Aorta (tissue), 5 donors: ENCODE data around the gene CALB2. TPM values are rescaled to one million over a fixed set of nuclear protein-coding genes. Genes with fewer than 3 reads are reported as not detected.

ENCODE experiments used
- ATAC-seq: fragments of 200-7000 bp; cut with Tn5 transposase; one replicate; pipeline ENCODE4 v1.9.1; 2022; ENCODE audit warnings: moderate library complexity; ENCODE audit not compliant: low FRiP score
- DNase-seq, 2 donors: peaks; one replicate each; pipeline ENCODE4 v3.0.0-alpha.2; 2020
- H3K27ac ChIP-seq, 2 donors: one replicate each; pipeline ENCODE4 v1.5.1; 2013; ENCODE audit warnings: low read length in 2 of 2, mild to moderate bottlenecking in 2 of 2, moderate library complexity in 2 of 2, control low read depth in 1 of 2, inconsistent platforms in 1 of 2, low read depth in 1 of 2
- H3K27me3 ChIP-seq, 2 donors: one replicate each; pipeline ENCODE4 v1.6.1; 2013; ENCODE audit warnings: control low read depth in 1 of 2, low read length in 1 of 2, mild to moderate bottlenecking in 1 of 2, moderate library complexity in 1 of 2; ENCODE audit not compliant: insufficient read depth in 2 of 2, control insufficient read depth in 1 of 2
- H3K36me3 ChIP-seq, 2 donors: one replicate each; pipeline ENCODE4 v1.6.1; 2013; ENCODE audit warnings: control low read depth in 1 of 2, low read length in 1 of 2, mild to moderate bottlenecking in 1 of 2; ENCODE audit not compliant: insufficient read depth in 2 of 2, control insufficient read depth in 1 of 2
- H3K4me1 ChIP-seq, 2 donors: one replicate each; pipeline ENCODE4 v1.6.1; 2013; ENCODE audit warnings: low read length in 2 of 2, control low read depth in 1 of 2, mild to moderate bottlenecking in 1 of 2, moderate library complexity in 1 of 2; ENCODE audit not compliant: insufficient read depth in 2 of 2, control insufficient read depth in 1 of 2
- H3K4me3 ChIP-seq, 2 donors: one replicate each; pipeline ENCODE4 v1.5.1; 2013; ENCODE audit warnings: low read length in 2 of 2, control low read depth in 1 of 2, mild to moderate bottlenecking in 1 of 2
- H3K9me3 ChIP-seq: one replicate; pipeline ENCODE4 v1.6.1; 2013; ENCODE audit warnings: mild to moderate bottlenecking, low read length; ENCODE audit not compliant: control insufficient read depth
- WGBS, 2 donors: extraction: QIAGEN DNeasy Blood & Tissue Kit; methylation state at CpG; one replicate each; pipeline ENCODE4 v1.1.7; 2013; 5-methylcytosine and 5-hydroxymethylcytosine counted together
- intact Hi-C, 2 donors: fragments of 100-400 bp; cut with DNase I; formaldehyde crosslinking; loops; one replicate each; pipeline versions ENCODE4 v1.14.2 to v1.15.0; 2022
- polyA plus RNA-seq, 2 donors: library from polyadenylated mRNA; stranded (reverse); fragments of 200-250 nt; gene quantifications; one replicate each; pipeline ENCODE4 v1.2.3, GENCODE V29; 2013
- total RNA-seq, 2 donors: library from RNA; stranded (reverse); fragmentation: NEBNext Ultra II Directional; extraction: Animal tissue kit (Norgen Biotek cat#: 25700); gene quantifications; one replicate each; pipeline ENCODE4 v1.2.1, GENCODE V29; 2021
- donor health status: healthy with polysubstance abuse.
- donor health status: Bipolar disorder and iron deficiency.
- donor health status: DM: no; HTN: no; CAD: no.
- donor health status: DM: no; HTN: no; CAD: no.
- donor health status: DM: yes; HTN: yes; CAD: no.

Gene CALB2
- total and polyA plus RNA-seq, 4 donors = 0.84 to 1.1 TPM; not detected in 2

DNA sequence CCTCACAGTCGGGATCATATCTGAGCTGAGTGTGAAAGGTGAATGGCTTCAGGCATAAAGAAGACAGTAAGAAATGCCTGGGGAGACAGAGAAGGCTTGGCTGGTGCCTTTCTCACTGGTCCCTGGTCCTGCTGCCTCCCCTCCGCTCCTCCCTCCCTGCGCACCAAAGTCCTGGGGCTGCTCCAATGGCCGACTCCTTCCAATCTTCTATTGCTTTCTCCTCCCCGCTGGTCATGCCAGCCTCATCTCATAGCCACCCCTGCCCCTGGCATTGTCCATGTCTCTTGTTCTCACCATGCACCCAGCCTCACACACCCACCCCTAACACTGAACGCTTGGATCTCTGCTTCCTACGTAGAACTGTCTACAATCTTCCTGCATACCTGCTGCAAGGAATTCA lies 65.3 kb downstream of the CALB2 start:
- no peaks in the 10 kb centered on the region for H3K27me3 ChIP-seq
- no peak for ATAC-seq
- WGBS, 2 donors = 74 to 84% methylated on average over 7 of the region's 7 CpGs

DNA sequence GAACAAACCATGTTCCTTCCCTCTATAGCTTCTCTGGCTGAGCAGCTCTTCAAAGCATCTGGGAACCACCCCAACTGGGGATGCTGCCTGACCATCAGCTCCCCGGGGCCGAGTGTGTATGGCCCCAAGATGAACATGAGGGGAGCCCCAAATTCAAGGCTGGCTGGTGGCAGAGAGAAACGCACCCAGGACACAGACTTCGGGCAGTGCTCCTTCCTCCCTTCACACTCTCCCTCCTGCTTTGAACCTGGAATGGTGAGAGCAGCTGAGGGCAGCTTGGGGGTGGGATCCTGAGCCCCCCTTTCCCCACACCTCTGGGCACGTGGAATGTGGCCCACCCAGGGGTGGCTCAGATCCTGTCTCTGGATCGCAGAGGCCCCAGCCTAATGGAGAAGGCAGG lies 66.1 kb downstream of the CALB2 start:
- no peak for DNase-seq
- no peak overlapping the region for H3K27ac ChIP-seq
- H3K36me3 ChIP-seq = no peaks in the 10 kb centered on the region
- H3K27me3 ChIP-seq = no peaks in the 10 kb centered on the region
- no peak overlapping the region for H3K4me3 ChIP-seq
- peaks cover 5% of the 10 kb centered on the region for H3K9me3 ChIP-seq
- intact Hi-C loops = no loop called here
- no peaks in the 10 kb centered on the region for H3K4me1 ChIP-seq
- ATAC-seq = no peak
- WGBS, 2 donors = 60 to 71% methylated on average over 6 of the region's 6 CpGs

More for the DNA sequence above, 65.3 kb downstream of the CALB2 start:
- Histone ChIP-seq H3K27ac (no peak overlapping the region), H3K9me3 (peaks cover 5% of the 10 kb centered on the region), H3K4me1 (no peaks in the 10 kb centered on the region), H3K36me3 (no peaks in the 10 kb centered on the region), H3K4me3 (no peak overlapping the region)
- DNase-seq = no peak
- intact Hi-C loops = no loop called here

GRCh38 chr16:71425746-71426068 lies 67.2 kb downstream of the CALB2 start:
- H3K36me3 ChIP-seq = no peaks in the 10 kb centered on the region
- H3K9me3 ChIP-seq = peaks cover 2% of the 10 kb centered on the region
- no peak for ATAC-seq
- intact Hi-C loops = no loop called here
- no peak for DNase-seq
- no peaks in the 10 kb centered on the region for H3K4me1 ChIP-seq
- WGBS, 2 donors = 0 to 4% methylated on average over 18 of the region's 18 CpGs
- H3K4me3 ChIP-seq = no peak overlapping the region
- H3K27ac ChIP-seq = no peak overlapping the region
- H3K27me3 ChIP-seq = peaks cover 0 to 1% of the 10 kb centered on the region in 2 donors

- Histone ChIP-seq H3K27me3 (peaks cover 0 to 1% of the 10 kb centered on the region in 2 donors), H3K36me3 (no peaks in the 10 kb centered on the region), H3K27ac (no peak overlapping the region), H3K4me1 (no peaks in the 10 kb centered on the region), H3K9me3 (peaks cover 2% of the 10 kb centered on the region), H3K4me3 (no peak overlapping the region)
- intact Hi-C loops = no loop called here
- ATAC-seq (no peak), DNase-seq (peak in 1 of 2 donors; percentile 10)
- 2% methylated on average over 46 to 48 of the region's 48 CpGs for WGBS, 2 donors
Measured at GRCh38 chr16:71426069-71426879, 67.8 kb downstream of the CALB2 start.

DNA sequence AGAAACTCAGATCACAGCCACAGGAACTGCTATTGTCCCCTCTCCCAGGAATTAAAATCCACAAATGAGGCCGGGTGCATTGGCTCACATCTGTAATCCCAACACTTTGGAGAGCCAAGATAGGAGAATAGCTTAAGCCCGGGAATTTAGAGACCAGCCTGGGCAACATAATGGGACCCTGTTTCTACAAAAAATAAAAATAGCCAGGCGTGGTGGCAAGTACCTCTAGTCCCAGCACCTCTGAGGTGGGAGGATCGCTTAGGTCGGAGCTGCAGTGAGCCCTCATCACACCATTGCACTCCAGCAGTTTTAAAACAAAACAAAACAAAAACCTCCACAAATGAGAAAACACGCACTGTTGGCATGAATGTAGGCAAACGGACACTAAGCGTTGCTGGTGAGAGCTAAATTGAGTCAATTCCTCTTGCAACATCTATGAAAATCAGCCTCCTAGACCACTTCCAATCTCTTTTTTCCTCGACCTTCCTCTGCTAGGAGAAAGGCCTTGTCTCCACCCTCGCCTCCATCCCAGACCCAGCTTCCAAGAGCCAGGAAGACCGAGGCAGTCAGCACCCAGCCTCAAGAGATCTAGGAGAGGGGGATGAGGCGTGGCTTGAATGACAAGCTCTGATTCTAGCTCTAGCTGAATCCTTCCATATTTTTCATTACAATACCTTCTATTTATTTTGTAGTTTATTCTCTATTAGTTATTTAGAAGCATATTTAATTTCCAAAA lies 68.5 kb downstream of the CALB2 start:
- intact Hi-C loops = no loop called here
- peaks cover 0 to 1% of the 10 kb centered on the region in 2 donors for H3K27me3 ChIP-seq

GRCh38 chr16:71428385-71428784 lies 69.9 kb downstream of the CALB2 start:
- DNase-seq = no peak
- H3K27ac ChIP-seq = no peak overlapping the region
- H3K9me3 ChIP-seq = peaks cover 2% of the 10 kb centered on the region
- H3K4me1 ChIP-seq = no peaks in the 10 kb centered on the region
- H3K4me3 ChIP-seq = no peak overlapping the region
- intact Hi-C loops = no loop called here
- peaks cover 0 to 1% of the 10 kb centered on the region in 2 donors for H3K27me3 ChIP-seq
- no peak for ATAC-seq
- H3K36me3 ChIP-seq = no peaks in the 10 kb centered on the region

More for the DNA sequence above, 68.5 kb downstream of the CALB2 start:
- no peaks in the 10 kb centered on the region for H3K36me3 ChIP-seq
- ATAC-seq = no peak
- no peak for DNase-seq
- 66% methylated on average over 12 of the region's 12 CpGs for WGBS, 2 donors
- H3K4me1 ChIP-seq = no peaks in the 10 kb centered on the region
- H3K4me3 ChIP-seq = no peak overlapping the region
- H3K27ac ChIP-seq = no peak overlapping the region
- peaks cover 2% of the 10 kb centered on the region for H3K9me3 ChIP-seq

GRCh38 chr16:71428883-71429282 lies 70.4 kb downstream of the CALB2 start:
- H3K9me3 ChIP-seq = peaks cover 2% of the 10 kb centered on the region
- intact Hi-C loops = no loop called here
- WGBS, 2 donors = 82% methylated on average over 2 of the region's 2 CpGs
- DNase-seq (no peak), ATAC-seq (no peak)
- H3K27ac ChIP-seq = no peak overlapping the region
- no peak overlapping the region for H3K4me3 ChIP-seq
- H3K27me3 ChIP-seq = peaks cover 0 to 1% of the 10 kb centered on the region in 2 donors
- no peaks in the 10 kb centered on the region for H3K36me3 ChIP-seq
- H3K4me1 ChIP-seq = no peaks in the 10 kb centered on the region

GRCh38 chr16:71429581-71429980 lies 71.1 kb downstream of the CALB2 start:
- Histone ChIP-seq H3K27me3 (peaks cover 0 to 1% of the 10 kb centered on the region in 2 donors), H3K4me1 (no peaks in the 10 kb centered on the region), H3K36me3 (no peaks in the 10 kb centered on the region), H3K4me3 (no peak overlapping the region), H3K9me3 (peaks cover 2% of the 10 kb centered on the region), H3K27ac (no peak overlapping the region)
- no peak for ATAC-seq
- WGBS, 2 donors = 73 to 77% methylated on average over 3 of the region's 3 CpGs
- intact Hi-C loops = no loop called here
- DNase-seq = no peak

- 75 to 80% methylated on average over 6 of the region's 6 CpGs for WGBS, 2 donors
- no peak overlapping the region for H3K27ac ChIP-seq
- H3K9me3 ChIP-seq = peaks cover 2% of the 10 kb centered on the region
- DNase-seq (no peak), ATAC-seq (no peak)
- H3K4me1 ChIP-seq = no peaks in the 10 kb centered on the region
- intact Hi-C loops = no loop called here
- no peaks in the 10 kb centered on the region for H3K36me3 ChIP-seq
- H3K27me3 ChIP-seq = peaks cover 0 to 1% of the 10 kb centered on the region in 2 donors
- no peak overlapping the region for H3K4me3 ChIP-seq
Measured at GRCh38 chr16:71430744-71431143, 72.2 kb downstream of the CALB2 start.
